K562 (cell line): ENCODE results near the gene CMTR2. TPM values are rescaled to one million over a fixed set of nuclear protein-coding genes. Genes with fewer than 3 reads are reported as not detected.

Experiments used
- ATAC-seq: fragments of 200-7000 bp; cut with Tn5 transposase; 3 replicates; pipeline ENCODE4 v1.9.1; 2020; ENCODE audit warnings: moderate library complexity
- BruUV-seq: library from RNA; stranded (reverse); fragments of 400-500 nt; replicated peaks from 2 replicates; lab custom pipeline; 2021; lab: Mats Ljungman, UMichigan
- CTCF ChIA-PET: fragments of 300-600 bp; formaldehyde crosslinking; extraction: SDS; loops from one replicate; lab custom pipeline; 2021; ENCODE audit warnings: low intra/inter-chr PET ratio; lab: Yijun Ruan, JAX
- POLR2A ChIA-PET: fragments of 300-600, 350-650 bp; sonication (Branson Sonifier 250); formaldehyde crosslinking; extraction: SDS; loops from one replicate; lab custom pipeline; 2021; ENCODE audit warnings: antibody characterized with exemption, inconsistent platforms; lab: Yijun Ruan, JAX
- DNase-seq, 4 experiments: peaks; one replicate each; pipeline versions ENCODE4 v3.0.0 to v3.0.0-alpha.2; 2011 to 2018; ENCODE audit warnings: low spot score in 3 of 4, mixed read lengths in 3 of 4; ENCODE audit errors: extremely low read depth in 1 of 4
- FAIRE-seq: peaks from 2 replicates; lab custom pipeline; 2011; peaks lifted over from hg19 to GRCh38; lab: Jason Lieb, UNC
- H2AFZ ChIP-seq: 2 replicates; pipeline ENCODE4 v1.6.0; 2011; ENCODE audit warnings: low read depth, low read length, control low read depth, inconsistent platforms
- H3K27ac ChIP-seq: fragments of 200-600 bp; 3 replicates; pipeline ENCODE4 v1.8.0; 2011; ENCODE audit warnings: low read depth, mild to moderate bottlenecking, control low read depth, inconsistent platforms, low read length, moderate library complexity, mixed read lengths; ENCODE audit errors: extremely low read depth
- H3K27me3 ChIP-seq, 2 experiments: fragments of 300-600 bp in 1 of 2; 2 replicates in 1 of 2; 3 replicates in 1 of 2; pipeline versions ENCODE4 v1.6.0 to v1.8.0; 2011; ENCODE audit warnings: inconsistent platforms in 2 of 2, low read length in 2 of 2, mild to moderate bottlenecking in 1 of 2, mixed read lengths in 1 of 2, moderate library complexity in 1 of 2; ENCODE audit not compliant: control insufficient read depth in 2 of 2, insufficient read depth in 2 of 2
- H3K36me3 ChIP-seq: fragments of 300-600 bp; 3 replicates; pipeline ENCODE4 v1.8.0; 2011; ENCODE audit warnings: mild to moderate bottlenecking, low read length, inconsistent platforms; ENCODE audit not compliant: control insufficient read depth, insufficient read depth
- H3K4me1 ChIP-seq, 2 experiments: fragments of 200-600 bp in 1 of 2; replicated peaks in 1 of 2; 2 replicates in 1 of 2; 3 replicates in 1 of 2; pipeline versions ENCODE4 v1.5.1 to v1.8.0; 2011; ENCODE audit warnings: inconsistent platforms in 2 of 2, low read length in 2 of 2, mild to moderate bottlenecking in 1 of 2, mixed read lengths in 1 of 2, moderate library complexity in 1 of 2; ENCODE audit not compliant: control insufficient read depth in 2 of 2, insufficient read depth in 2 of 2
- H3K4me2 ChIP-seq: 2 replicates; pipeline ENCODE4 v1.6.1; 2011; ENCODE audit warnings: low read length, control low read depth, inconsistent platforms, mixed read lengths; ENCODE audit not compliant: insufficient read depth
- H3K4me3 ChIP-seq: fragments of 200-600 bp; sonication (generic), shearing (Covaris generic); 2 replicates; pipeline ENCODE4 v1.5.1; 2016; ENCODE audit warnings: control low read depth, inconsistent platforms
- H3K79me2 ChIP-seq: fragments of 200-600 bp; 3 replicates; pipeline ENCODE4 v1.8.0; 2011; ENCODE audit warnings: low read length, inconsistent platforms; ENCODE audit not compliant: control insufficient read depth, insufficient read depth
- H3K9ac ChIP-seq, 2 experiments: 2 replicates each; pipeline versions ENCODE4 v1.6.0 to v1.6.1; 2011; ENCODE audit warnings: low read depth in 2 of 2, low read length in 2 of 2, control low read depth in 1 of 2, inconsistent platforms in 1 of 2, mild to moderate bottlenecking in 1 of 2, mixed read lengths in 1 of 2; ENCODE audit not compliant: insufficient read depth in 1 of 2
- H3K9me1 ChIP-seq: one replicate; pipeline ENCODE4 v1.6.0; 2011; ENCODE audit warnings: inconsistent platforms, mild to moderate bottlenecking, low read length, moderate library complexity; ENCODE audit not compliant: control insufficient read depth, insufficient read depth
- H3K9me3 ChIP-seq: replicated peaks from 2 replicates; pipeline ENCODE4 v1.5.1; 2011; ENCODE audit warnings: low read depth, low read length, inconsistent platforms; ENCODE audit not compliant: control insufficient read depth, insufficient read depth
- H4K20me1 ChIP-seq: replicated peaks from 2 replicates; pipeline ENCODE4 v1.6.1; 2011; ENCODE audit warnings: low read length, inconsistent platforms, mixed read lengths; ENCODE audit not compliant: control insufficient read depth, insufficient read depth
- ARNT ChIP-seq, 2 experiments: fragments of 450-650 bp; IDR thresholded peaks; 2 replicates each; pipeline ENCODE4 v1.6.1; 2016; ENCODE audit warnings: mild to moderate bottlenecking in 1 of 2
- BRF2 ChIP-seq: IDR thresholded peaks from 3 replicates; pipeline ENCODE4 v1.6.1; 2011; ENCODE audit warnings: borderline replicate concordance, mild to moderate bottlenecking; ENCODE audit not compliant: insufficient read length, insufficient read depth
- ELK3 ChIP-seq: fragments of 450-650 bp; formaldehyde crosslinking; IDR thresholded peaks from 2 replicates; pipeline ENCODE4 v1.4.0; 2020; ENCODE audit warnings: mild to moderate bottlenecking
- FOSL1 ChIP-seq: fragments of 200-800 bp; sonication (Bioruptor generic); conservative IDR thresholded peaks from 2 replicates; pipeline ENCODE4 v1.6.1; 2016; ENCODE audit warnings: missing genetic modification characterization, missing compliant biosample characterization
- HOXB6 ChIP-seq: fragments of 250-450 bp; sonication (Bioruptor Pico); IDR thresholded peaks from 2 replicates; pipeline ENCODE4 v1.5.1; 2022; ENCODE audit warnings: mild to moderate bottlenecking, borderline replicate concordance
- ILK ChIP-seq: fragments of 450-650 bp; IDR thresholded peaks from 2 replicates; pipeline ENCODE4 v1.6.1; 2016; ENCODE audit warnings: missing genetic modification characterization, low read depth, mild to moderate bottlenecking, missing compliant biosample characterization, moderate library complexity, borderline replicate concordance
- LCOR ChIP-seq: sonication (generic); formaldehyde crosslinking; IDR thresholded peaks from 2 replicates; pipeline ENCODE4 v1.8.0; 2022; ENCODE audit warnings: mild to moderate bottlenecking, missing genetic modification reagents
- MIER1 ChIP-seq: fragments of 450-650 bp; IDR thresholded peaks from 2 replicates; pipeline ENCODE4 v1.6.1; 2016; ENCODE audit warnings: antibody characterized with exemption, mild to moderate bottlenecking, low read depth
- NCOA4 ChIP-seq: fragments of 450-650 bp; IDR thresholded peaks from 2 replicates; pipeline ENCODE4 v1.6.1; 2018; ENCODE audit warnings: mild to moderate bottlenecking; ENCODE audit not compliant: partially characterized antibody
- NFYB ChIP-seq: IDR thresholded peaks from 2 replicates; pipeline ENCODE4 v1.6.1; 2011; ENCODE audit warnings: mild to moderate bottlenecking, moderate library complexity; ENCODE audit not compliant: insufficient read length; ENCODE audit errors: extremely low read depth
- RB1 ChIP-seq: fragments of 450-650 bp; IDR thresholded peaks from 2 replicates; pipeline ENCODE4 v1.6.1; 2017; ENCODE audit warnings: low read depth, mild to moderate bottlenecking
- SMARCC2 ChIP-seq: fragments of 450-650 bp; IDR thresholded peaks from 2 replicates; pipeline ENCODE4 v1.6.1; 2017; ENCODE audit warnings: antibody characterized with exemption, moderate library complexity, mild to moderate bottlenecking, low read depth
- ZNF146 ChIP-seq: IDR thresholded peaks from one replicate; pipeline ENCODE4 v1.6.1; 2018; ENCODE audit warnings: missing compliant biosample characterization; ENCODE audit not compliant: unreplicated experiment
- ZNF282 ChIP-seq: sonication (generic); formaldehyde crosslinking; IDR thresholded peaks from 2 replicates; pipeline ENCODE4 v1.8.1; 2023; ENCODE audit warnings: missing genetic modification reagents
- WGBS: fragments of 100-300 bp; shearing (Covaris generic); methylation state at CpG from one replicate; pipeline ENCODE4 v1.1.6; 2016; ENCODE audit warnings: low coverage, mixed read lengths; ENCODE audit not compliant: insufficient coverage; ENCODE audit errors: missing lambda C conversion rate; 5-methylcytosine and 5-hydroxymethylcytosine counted together
- in situ Hi-C: fragments of 300-500 bp; cut with MboI; formaldehyde crosslinking; loops from 4 replicates; pipeline ENCODE4 v1.15.0; 2018; ENCODE audit warnings: inconsistent platforms, mixed read lengths
- intact Hi-C: fragments of 100-400 bp; cut with micrococcal nuclease; formaldehyde crosslinking; loops from 2 replicates; pipeline ENCODE4 v1.14.2; 2022
- polyA plus RNA-seq, 8 experiments: library from polyadenylated mRNA; depleted of rRNA in 4 of 8; stranded (reverse) in 5 of 8; unstranded in 3 of 8; fragments of >200 nt; fragmentation: Nextera tagmentation in 2 of 8; fragmentation: Illumina TruSeq in 1 of 8; extraction: Ambion mirVana in 2 of 8; extraction: Trizol in 1 of 8; gene quantifications; 2 replicates each; pipeline versions ENCODE4 v1.2.1 to v1.2.3, GENCODE V29; 2011 to 2014; ENCODE audit warnings: inconsistent platforms in 1 of 8, missing spikeins in 1 of 8
- total RNA-seq, 7 experiments: library from RNA; depleted of rRNA in 6 of 7; stranded (reverse); fragments of >200 nt in 6 of 7; fragmentation: Illumina TruSeq in 2 of 7; extraction: Trizol in 2 of 7; gene quantifications; 2 replicates each; pipeline versions ENCODE4 v1.2.1 to v1.2.3, GENCODE V29; 2011 to 2021; ENCODE audit warnings: low replicate concordance in 1 of 7
- TF ChIP-seq, protein P1 (sequence below): fragments of 450-650 bp; IDR thresholded peaks from 2 replicates; pipeline ENCODE4 v1.6.1; 2016; ENCODE audit warnings: antibody characterized with exemption
- TF ChIP-seq, protein P2 (sequence below): fragments of 250-450 bp; sonication (Bioruptor Pico); IDR thresholded peaks from 2 replicates; pipeline ENCODE4 v1.8.0; 2021; ENCODE audit warnings: mild to moderate bottlenecking, moderate library complexity

Gene CMTR2
- total and polyA plus RNA-seq, 9 of the 15 experiments (the other 6 are each of a cell fraction or from before 2014, with no cell fraction given) = 4.6 to 24.8 (median 12.7) TPM

- no peak for TF ChIP-seq LCOR (CRISPR knock-in tag)
- TF ChIP-seq SMARCC2 = no peak
- TF ChIP-seq HOXB6 = no peak
Measured at GRCh38 chr16:71244521-71244920, 44.7 kb downstream of the CMTR2 start (continued).

DNA sequence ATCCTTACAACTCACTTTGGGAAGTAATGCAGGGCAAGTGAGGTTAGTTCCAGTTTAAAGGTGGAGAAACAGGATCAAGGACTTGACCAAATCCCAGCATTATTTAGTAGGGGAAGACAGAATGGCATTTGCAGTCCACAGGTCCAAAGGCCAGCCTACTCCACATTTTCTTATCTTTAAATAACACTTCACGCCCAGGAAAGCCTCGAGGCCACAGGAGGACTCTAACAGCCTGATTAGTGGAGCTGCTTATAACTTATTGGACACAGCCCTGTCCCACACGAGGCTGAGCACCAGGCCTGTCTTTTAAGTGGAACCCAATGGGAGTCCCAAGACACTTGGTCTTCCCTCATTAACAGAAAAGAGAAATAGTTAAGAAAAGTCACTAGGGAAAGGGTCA lies 46.6 kb downstream of the CMTR2 start:
- Histone ChIP-seq H3K9me3 (no peaks in the 10 kb centered on the region), H3K79me2 (no peaks in the 10 kb centered on the region), H3K9ac (no peak overlapping the region), H3K4me3 (no peak overlapping the region), H3K27ac (no peak overlapping the region), H3K27me3 (peaks cover 0 to 5% of the 10 kb centered on the region in 2 experiments; a peak in 1 of 5 replicates), H3K9me1 (no peaks in the 10 kb centered on the region), H3K36me3 (no peaks in the 10 kb centered on the region), H3K4me1 (no peaks in the 10 kb centered on the region), H2AFZ (no peak overlapping the region), H3K4me2 (no peak overlapping the region), H4K20me1 (no peaks in the 10 kb centered on the region)
- ChIA-PET POLR2A (no interaction called here), CTCF (no interaction called here)
- no peak for FAIRE-seq
- DNase-seq = no peak
- ATAC-seq = no peak
- in situ Hi-C loops = no loop called here
- BruUV-seq = no TSS peak
- 0% methylated on average over 3 of the region's 3 CpGs for WGBS
- intact Hi-C loops = no loop called here
- TF ChIP-seq NFYB (no peak), RB1 (no peak), ZNF282 (CRISPR knock-in tag) (no peak), ARNT (IDR thresholded peaks at IDR 0.05) (no peak), FOSL1 (tag) (no peak), BRF2 (no peak), NCOA4 (no peak), ELK3 (CRISPR knock-in tag) (no peak), MIER1 (no peak), ZNF146 (CRISPR knock-in tag) (no peak), ILK (tag) (no peak)
- TF ChIP-seq, protein P1, sequence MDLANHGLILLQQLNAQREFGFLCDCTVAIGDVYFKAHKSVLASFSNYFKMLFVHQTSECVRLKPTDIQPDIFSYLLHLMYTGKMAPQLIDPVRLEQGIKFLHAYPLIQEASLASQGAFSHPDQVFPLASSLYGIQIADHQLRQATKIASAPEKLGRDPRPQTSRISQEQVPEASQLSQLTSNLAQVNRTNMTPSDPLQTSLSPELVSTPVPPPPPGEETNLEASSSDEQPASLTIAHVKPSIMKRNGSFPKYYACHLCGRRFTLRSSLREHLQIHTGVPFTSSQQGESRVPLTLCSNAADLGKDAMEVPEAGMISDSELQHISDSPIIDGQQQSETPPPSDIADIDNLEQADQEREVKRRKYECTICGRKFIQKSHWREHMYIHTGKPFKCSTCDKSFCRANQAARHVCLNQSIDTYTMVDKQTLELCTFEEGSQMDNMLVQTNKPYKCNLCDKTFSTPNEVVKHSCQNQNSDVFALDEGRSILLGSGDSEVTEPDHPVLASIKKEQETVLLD = no peak
- TF ChIP-seq, protein P2, sequence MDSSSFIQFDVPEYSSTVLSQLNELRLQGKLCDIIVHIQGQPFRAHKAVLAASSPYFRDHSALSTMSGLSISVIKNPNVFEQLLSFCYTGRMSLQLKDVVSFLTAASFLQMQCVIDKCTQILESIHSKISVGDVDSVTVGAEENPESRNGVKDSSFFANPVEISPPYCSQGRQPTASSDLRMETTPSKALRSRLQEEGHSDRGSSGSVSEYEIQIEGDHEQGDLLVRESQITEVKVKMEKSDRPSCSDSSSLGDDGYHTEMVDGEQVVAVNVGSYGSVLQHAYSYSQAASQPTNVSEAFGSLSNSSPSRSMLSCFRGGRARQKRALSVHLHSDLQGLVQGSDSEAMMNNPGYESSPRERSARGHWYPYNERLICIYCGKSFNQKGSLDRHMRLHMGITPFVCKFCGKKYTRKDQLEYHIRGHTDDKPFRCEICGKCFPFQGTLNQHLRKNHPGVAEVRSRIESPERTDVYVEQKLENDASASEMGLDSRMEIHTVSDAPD = no peak
